RWPE2 (cell line): ENCODE data around the gene PCGF2.

Source experiments
- ATAC-seq: fragments of 200-7000 bp; cut with Tn5 transposase; 3 replicates; pipeline ENCODE4 v1.9.1; 2021; ENCODE audit warnings: low read depth
- DNase-seq: peaks from one replicate; pipeline ENCODE4 v3.0.0-alpha.2; 2020; ENCODE audit warnings: low spot score
- H3K27ac ChIP-seq: fragments of 450-650 bp; 2 replicates; pipeline ENCODE4 v1.5.1; 2017; ENCODE audit warnings: mild to moderate bottlenecking; ENCODE audit not compliant: poor library complexity, severe bottlenecking
- H3K27me3 ChIP-seq: fragments of 250-450 bp; sonication (Bioruptor Pico); 2 replicates; pipeline ENCODE4 v1.5.1; 2021; ENCODE audit warnings: mild to moderate bottlenecking, moderate library complexity; ENCODE audit not compliant: insufficient read depth, poor library complexity, severe bottlenecking
- H3K36me3 ChIP-seq: fragments of 250-450 bp; sonication (Bioruptor Pico); 2 replicates; pipeline ENCODE4 v1.5.1; 2020; ENCODE audit warnings: low read depth, mild to moderate bottlenecking, moderate library complexity
- H3K4me1 ChIP-seq: fragments of 250-450 bp; sonication (Bioruptor Pico); 2 replicates; pipeline ENCODE4 v1.5.1; 2021; ENCODE audit warnings: mild to moderate bottlenecking, moderate library complexity; ENCODE audit not compliant: insufficient read depth, poor library complexity, severe bottlenecking
- H3K4me3 ChIP-seq: fragments of 250-450 bp; sonication (Bioruptor Pico); 2 replicates; pipeline ENCODE4 v1.5.1; 2021; ENCODE audit warnings: mild to moderate bottlenecking, moderate library complexity; ENCODE audit not compliant: severe bottlenecking
- H3K9me3 ChIP-seq: fragments of 250-450 bp; sonication (Bioruptor Pico); 2 replicates; pipeline ENCODE4 v1.5.1; 2021; ENCODE audit warnings: mild to moderate bottlenecking, moderate library complexity; ENCODE audit not compliant: severe bottlenecking
- CTCF ChIP-seq: fragments of 450-650 bp; IDR thresholded peaks from one replicate; pipeline ENCODE4 v1.5.1; 2017; ENCODE audit warnings: mild to moderate bottlenecking, moderate library complexity; ENCODE audit not compliant: poor library complexity, severe bottlenecking

PCGF2 gene

GRCh38 chr17:38749223-38750043, 1.3 kb upstream of the PCGF2 start:
- Histone ChIP-seq H3K27ac (peak overlapping the region; percentile 84), H3K4me1 (no peaks in the 10 kb centered on the region), H3K27me3 (no peaks in the 10 kb centered on the region), H3K4me3 (peak overlapping the region; percentile 84), H3K36me3 (peaks cover 16% of the 10 kb centered on the region), H3K9me3 (no peaks in the 10 kb centered on the region)
- DNase-seq (peak; percentile 87), ATAC-seq (peak; percentile 30)
- no peak for TF ChIP-seq CTCF

GRCh38 chr17:38748892-38749222, 721 bp upstream of the PCGF2 start:
- ATAC-seq: no peak
- Histone ChIP-seq H3K4me1 (no peaks in the 10 kb centered on the region), H3K36me3 (peaks cover 10% of the 10 kb centered on the region; the same call in 1 of the 2 replicates), H3K27me3 (no peaks in the 10 kb centered on the region), H3K4me3 (peak overlapping the region; percentile 84), H3K27ac (peak overlapping the region; percentile 84), H3K9me3 (no peaks in the 10 kb centered on the region)
- no peak for DNase-seq
- no peak for TF ChIP-seq CTCF

GRCh38 chr17:38747463-38748148, 530 bp downstream of the PCGF2 start:
- H3K4me1 ChIP-seq: peaks cover 5% of the 10 kb centered on the region
- DNase-seq: no peak
- H3K27me3 ChIP-seq: no peaks in the 10 kb centered on the region
- H3K4me3 ChIP-seq: peak overlapping the region; percentile 76
- H3K36me3 ChIP-seq: 0 out of 2 replicates have a peak, but pooled peaks cover 5% of the 10 kb centered on the region
- peak overlapping the region; percentile 84 for H3K27ac ChIP-seq
- ATAC-seq: no peak
- peak; percentile 22 for TF ChIP-seq CTCF
- H3K9me3 ChIP-seq: no peaks in the 10 kb centered on the region

- peak overlapping the region; percentile 76 for H3K4me3 ChIP-seq
- peaks cover 10% of the 10 kb centered on the region for H3K4me1 ChIP-seq
- H3K9me3 ChIP-seq: no peaks in the 10 kb centered on the region
- no peaks in the 10 kb centered on the region for H3K27me3 ChIP-seq
- DNase-seq: no peak
- ATAC-seq: no peak
- 0 out of 2 replicates have a peak, but pooled peaks cover 5% of the 10 kb centered on the region for H3K36me3 ChIP-seq
- peak overlapping the region; percentile 84 for H3K27ac ChIP-seq
- no peak for TF ChIP-seq CTCF
Measured at GRCh38 chr17:38746849-38747462, 1.2 kb downstream of the PCGF2 start.
